ENCODE measurements around the gene SLC9A7.

SLC9A7 gene

DNA sequence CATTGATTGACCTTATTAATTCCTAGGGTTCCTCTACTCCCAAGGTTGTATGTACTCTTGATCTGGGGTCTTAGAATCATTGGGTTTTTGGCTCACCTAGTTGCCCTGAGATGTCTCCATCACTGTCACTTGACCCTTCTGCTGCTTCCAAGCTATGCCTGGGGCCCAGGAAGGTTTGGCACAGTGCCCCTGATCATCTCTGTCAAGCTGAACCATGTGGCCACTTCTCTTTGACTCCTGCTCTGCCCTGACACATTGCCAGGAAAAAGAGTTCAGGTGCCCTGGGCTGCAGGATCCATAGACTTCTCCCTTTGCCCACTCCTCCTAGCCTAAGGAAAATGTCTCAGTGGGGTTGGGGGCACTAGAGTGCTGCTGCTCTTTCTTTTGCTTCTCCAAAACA lies 189.3 kb downstream of the SLC9A7 start:
- DNase-seq, result no peak

DNA sequence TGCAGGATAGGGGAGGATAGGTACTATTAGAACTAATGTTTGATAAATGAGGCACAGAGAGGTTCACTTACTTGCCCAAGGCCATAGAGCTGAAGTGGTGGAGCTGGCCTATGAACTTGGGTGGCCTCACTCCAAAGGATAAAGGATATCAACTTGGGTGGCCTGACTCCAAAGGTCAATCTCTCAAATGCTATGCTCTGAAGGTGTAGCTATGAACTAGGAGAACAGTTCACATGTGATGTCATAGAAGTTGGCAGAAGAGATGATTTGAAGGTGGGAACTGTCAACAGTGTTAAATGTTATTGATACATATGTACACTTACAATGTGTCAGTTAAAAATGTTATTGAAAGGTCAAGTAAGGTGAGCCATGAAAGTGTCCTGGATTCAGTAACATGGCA lies 191.5 kb downstream of the SLC9A7 start:
- DNase-seq, result no peak

DNA sequence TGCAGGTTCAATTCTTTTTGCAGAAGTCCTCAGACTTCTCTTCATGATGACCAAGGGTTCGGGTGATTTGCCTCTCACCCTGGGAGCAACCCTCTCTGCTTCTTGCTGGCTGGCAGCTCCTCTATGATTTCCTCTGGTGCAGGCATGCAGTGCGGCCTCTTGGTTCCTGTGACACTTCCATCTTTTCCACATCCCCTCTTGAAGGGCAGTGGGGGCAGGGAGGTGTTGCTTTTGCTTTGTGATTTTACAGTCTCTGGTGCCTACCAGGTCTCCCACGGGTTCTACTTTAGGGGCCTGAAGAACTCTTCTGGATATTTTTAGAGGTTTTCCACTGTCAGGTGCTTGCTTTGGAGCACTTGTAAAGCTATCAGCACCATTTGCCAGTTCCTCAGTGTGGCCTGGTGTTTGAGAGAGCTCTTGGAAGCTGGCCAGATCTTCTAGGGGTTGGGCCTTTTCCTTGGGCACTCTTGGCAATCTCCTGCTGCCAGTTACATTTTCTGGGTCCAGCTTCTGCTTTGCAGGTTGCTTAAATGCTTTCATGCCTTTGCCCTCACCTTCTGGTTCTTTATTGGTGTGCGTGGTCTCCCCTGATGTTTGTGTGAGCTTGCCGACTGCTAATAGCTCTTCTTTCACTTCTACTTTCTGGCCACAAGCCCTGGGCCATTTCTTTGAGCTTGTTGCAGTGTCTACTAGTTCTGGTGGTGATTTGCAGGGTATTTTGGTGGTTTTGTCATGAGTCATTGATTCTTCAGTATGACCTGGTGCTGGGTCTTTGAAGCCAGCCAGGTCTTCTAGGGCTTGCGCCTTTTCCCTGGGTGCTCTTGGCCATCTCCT lies 196.9 kb downstream of the SLC9A7 start:
- DNase-seq, result no peak

- DNase-seq, result no peak
These were observed 199.9 kb downstream of the SLC9A7 start for GRCh38 chrX:46559062-46559461.

DNA sequence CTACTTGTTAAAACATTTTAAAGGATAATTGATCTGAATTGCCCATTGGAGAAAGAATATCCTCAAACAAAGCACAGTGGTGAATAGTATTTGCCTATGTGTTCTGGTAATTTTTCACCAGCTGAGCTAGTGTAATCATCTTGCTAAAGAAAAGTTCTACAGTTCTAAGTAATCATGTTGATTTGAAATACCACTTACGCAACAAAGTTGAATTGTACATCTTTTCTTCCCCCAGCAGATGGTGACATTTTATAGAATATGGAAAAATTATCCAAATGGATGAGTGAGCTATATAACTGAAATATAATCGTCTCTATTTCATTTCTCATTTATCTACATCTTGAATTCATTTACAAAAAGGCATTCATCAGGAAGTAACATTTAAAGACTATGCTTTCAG lies 204.0 kb downstream of the SLC9A7 start:
- DNase-seq, result no peak

DNA sequence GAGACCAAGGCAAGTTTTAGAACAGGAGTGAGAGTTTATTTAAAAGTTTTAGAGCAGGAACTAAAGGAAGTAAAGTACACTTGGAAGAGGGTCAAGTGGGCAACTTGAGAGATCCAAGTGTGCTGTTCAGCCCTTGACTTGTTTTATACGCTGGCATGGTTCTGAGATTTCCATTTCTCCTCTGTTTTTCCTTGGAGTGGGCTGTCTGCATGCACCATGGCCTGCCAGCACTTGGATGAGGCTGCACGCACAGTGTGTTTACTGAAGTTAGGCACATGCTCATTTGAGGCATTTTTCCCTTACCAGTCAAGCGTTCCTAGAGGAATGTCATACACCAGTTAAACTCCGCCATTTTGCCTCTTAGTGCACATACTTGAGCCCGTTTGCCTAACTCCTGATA lies 205.0 kb downstream of the SLC9A7 start:
- DNase-seq, result no peak

GRCh38 chrX:46551494-46552128 lies 207.3 kb downstream of the SLC9A7 start:
- DNase-seq, result no peak

- DNase-seq, result no peak
These were observed 209.0 kb downstream of the SLC9A7 start for GRCh38 chrX:46549914-46550313.
